Mucosa of rectum (tissue), 2 donors: Measurements from ENCODE around the gene TSPO2.

Experiments
- H3K27ac ChIP-seq, 2 donors: one replicate each; pipeline ENCODE4 v1.7.0; 2013; ENCODE audit warnings: inconsistent platforms in 2 of 2, low read depth in 2 of 2, low read length in 2 of 2
- H3K27me3 ChIP-seq, 2 donors: one replicate each; pipeline ENCODE4 v1.7.0; 2013; ENCODE audit warnings: low read length in 2 of 2; ENCODE audit not compliant: control insufficient read depth in 2 of 2, insufficient read depth in 2 of 2
- H3K36me3 ChIP-seq, 2 donors: one replicate each; pipeline ENCODE4 v1.7.0; 2013; ENCODE audit warnings: low read length in 2 of 2; ENCODE audit not compliant: control insufficient read depth in 2 of 2, insufficient read depth in 2 of 2
- H3K4me1 ChIP-seq, 2 donors: one replicate each; pipeline ENCODE4 v1.7.0; 2013; ENCODE audit warnings: low read length in 2 of 2, mild to moderate bottlenecking in 1 of 2; ENCODE audit not compliant: control insufficient read depth in 2 of 2, insufficient read depth in 2 of 2
- H3K4me3 ChIP-seq, 2 donors: one replicate each; pipeline ENCODE4 v1.7.0; 2013; ENCODE audit warnings: low read length in 2 of 2
- H3K9ac ChIP-seq, 2 donors: one replicate each; pipeline ENCODE4 v1.7.0; 2013; ENCODE audit warnings: low read length in 2 of 2, low read depth in 1 of 2, mild to moderate bottlenecking in 1 of 2
- H3K9me3 ChIP-seq, 2 donors: one replicate each; pipeline ENCODE4 v1.7.0; 2013; ENCODE audit warnings: low read length in 2 of 2; ENCODE audit not compliant: control insufficient read depth in 2 of 2
- donor health status: healthy.
- donor health status: Normal muscosa, but diverticular disease.

Gene TSPO2

DNA sequence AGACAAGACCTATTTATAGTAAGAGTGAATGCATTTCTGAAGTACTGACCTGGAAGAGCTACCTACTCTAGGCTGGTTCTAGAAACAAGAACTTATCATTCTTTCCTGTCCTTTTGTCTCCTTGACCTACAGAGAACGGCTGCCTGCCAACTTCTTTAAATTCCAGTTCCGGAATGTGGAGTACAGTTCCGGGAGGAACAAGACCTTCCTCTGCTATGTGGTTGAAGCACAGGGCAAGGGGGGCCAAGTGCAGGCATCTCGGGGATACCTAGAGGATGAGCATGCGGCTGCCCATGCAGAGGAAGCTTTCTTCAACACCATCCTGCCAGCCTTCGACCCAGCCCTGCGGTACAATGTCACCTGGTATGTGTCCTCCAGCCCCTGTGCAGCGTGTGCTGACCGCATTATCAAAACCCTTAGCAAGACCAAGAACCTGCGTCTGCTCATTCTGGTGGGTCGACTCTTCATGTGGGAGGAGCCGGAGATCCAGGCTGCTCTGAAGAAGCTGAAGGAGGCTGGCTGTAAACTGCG lies 19.0 kb downstream of the TSPO2 start:
- Histone ChIP-seq H3K9me3 (no peaks in the 10 kb centered on the region), H3K27me3 (no peaks in the 10 kb centered on the region), H3K27ac (no peak overlapping the region), H3K9ac (no peak overlapping the region), H3K36me3 (peaks cover 5 to 8% of the 10 kb centered on the region in 2 donors), H3K4me1 (peaks cover 11 to 18% of the 10 kb centered on the region in 2 donors), H3K4me3 (no peak overlapping the region)

DNA sequence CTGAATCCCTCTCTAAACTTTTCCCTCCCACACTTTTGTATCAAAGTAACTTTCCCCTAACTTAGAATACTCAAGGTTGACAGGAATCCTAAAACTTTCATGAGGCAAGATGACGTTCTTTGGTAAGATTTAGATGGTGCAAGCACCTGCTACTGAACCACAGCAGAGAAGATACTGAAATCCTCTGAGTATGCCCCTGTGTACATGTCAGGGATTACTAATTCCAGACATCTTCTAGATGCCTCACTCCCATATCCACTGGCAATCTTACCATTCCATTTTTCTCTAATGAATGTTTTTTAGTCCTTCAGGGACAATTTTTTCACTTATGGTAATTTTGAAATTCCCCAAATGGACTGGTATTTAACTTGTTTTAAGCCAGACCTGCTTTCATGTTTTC lies 19.8 kb downstream of the TSPO2 start:
- Histone ChIP-seq H3K4me1 (peaks cover 11 to 19% of the 10 kb centered on the region in 2 donors), H3K36me3 (peaks cover 6 to 8% of the 10 kb centered on the region in 2 donors), H3K4me3 (no peak overlapping the region), H3K27me3 (no peaks in the 10 kb centered on the region), H3K9me3 (no peaks in the 10 kb centered on the region), H3K9ac (no peak overlapping the region), H3K27ac (no peak overlapping the region)

DNA sequence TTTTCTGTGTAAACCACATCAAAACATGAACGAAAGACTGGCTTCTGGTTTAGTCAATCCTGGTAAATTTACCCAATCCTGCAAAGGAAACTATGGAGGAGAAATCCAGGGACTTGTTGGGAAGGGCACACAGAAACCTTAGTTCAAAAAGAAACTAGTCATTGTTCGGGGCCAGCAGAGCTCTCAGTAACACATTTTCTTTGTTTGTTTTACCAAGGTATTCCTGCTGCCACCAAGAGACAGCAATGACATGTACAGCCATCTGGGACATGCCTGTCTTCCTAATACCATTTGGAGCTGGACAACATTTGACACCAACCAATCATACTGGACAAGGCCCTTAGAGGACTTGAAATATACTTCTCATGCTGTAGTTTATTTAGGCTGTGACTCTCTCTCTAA lies 21.6 kb downstream of the TSPO2 start:
- Histone ChIP-seq H3K4me3 (no peak overlapping the region), H3K9me3 (no peaks in the 10 kb centered on the region), H3K36me3 (peaks cover 14 to 22% of the 10 kb centered on the region in 2 donors), H3K27ac (peak overlapping the region; percentile 56 to 68), H3K9ac (no peak overlapping the region), H3K4me1 (peaks cover 11 to 21% of the 10 kb centered on the region in 2 donors), H3K27me3 (no peaks in the 10 kb centered on the region)

DNA sequence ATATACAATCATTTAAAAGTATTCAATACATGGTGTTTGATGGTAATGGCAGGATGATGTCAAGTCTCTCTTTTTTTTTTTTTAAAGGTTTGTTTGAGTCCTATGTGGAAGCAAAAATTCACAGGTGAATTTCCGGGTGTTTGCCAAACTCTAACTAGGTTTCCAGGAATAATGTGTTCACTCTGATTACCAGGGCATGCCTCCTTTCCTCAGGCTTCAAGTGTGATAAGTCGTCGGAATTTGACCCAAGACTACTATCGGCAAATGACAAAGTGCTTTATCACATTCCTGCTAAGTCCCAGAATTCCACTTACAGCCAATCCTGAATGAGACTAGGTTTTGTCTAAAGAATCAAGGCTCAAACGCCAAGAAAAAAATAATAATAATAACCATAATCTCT lies 22.6 kb downstream of the TSPO2 start:
- H3K9ac ChIP-seq, result no peak overlapping the region
- no peak overlapping the region for H3K4me3 ChIP-seq
- peaks cover 11 to 21% of the 10 kb centered on the region in 2 donors for H3K4me1 ChIP-seq
- H3K9me3 ChIP-seq, result no peaks in the 10 kb centered on the region
- no peaks in the 10 kb centered on the region for H3K27me3 ChIP-seq
- H3K36me3 ChIP-seq, result peaks cover 14 to 28% of the 10 kb centered on the region in 2 donors
- H3K27ac ChIP-seq, result peak overlapping the region; percentile 56 to 68

DNA sequence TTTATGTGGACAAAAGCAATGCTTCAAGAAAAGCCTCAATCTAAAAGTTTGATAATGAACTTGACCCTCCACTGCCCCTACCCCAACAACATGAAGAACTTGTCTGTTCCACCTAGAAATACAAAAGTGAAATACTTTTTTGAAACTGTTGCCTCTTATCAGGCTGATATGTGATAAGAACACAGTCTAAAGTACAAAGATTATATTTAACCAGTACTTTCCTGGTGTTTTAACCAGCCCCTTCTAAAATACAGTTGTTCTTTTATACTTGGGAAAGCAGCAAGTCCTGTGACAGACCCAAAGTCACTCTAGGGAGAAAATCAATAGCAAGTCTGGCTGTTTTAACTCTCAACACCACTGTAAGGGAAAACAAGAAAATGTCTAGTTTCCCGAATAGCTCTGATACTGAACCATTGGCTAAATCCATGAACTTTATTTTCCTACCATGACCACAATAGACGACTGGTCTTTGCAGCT lies 23.3 kb downstream of the TSPO2 start:
- Histone ChIP-seq H3K27me3 (no peaks in the 10 kb centered on the region), H3K4me1 (peaks cover 11 to 22% of the 10 kb centered on the region in 2 donors), H3K27ac (peak overlapping the region; percentile 56 to 68), H3K9me3 (no peaks in the 10 kb centered on the region), H3K4me3 (no peak overlapping the region), H3K9ac (no peak overlapping the region), H3K36me3 (peaks cover 14 to 28% of the 10 kb centered on the region in 2 donors)

DNA sequence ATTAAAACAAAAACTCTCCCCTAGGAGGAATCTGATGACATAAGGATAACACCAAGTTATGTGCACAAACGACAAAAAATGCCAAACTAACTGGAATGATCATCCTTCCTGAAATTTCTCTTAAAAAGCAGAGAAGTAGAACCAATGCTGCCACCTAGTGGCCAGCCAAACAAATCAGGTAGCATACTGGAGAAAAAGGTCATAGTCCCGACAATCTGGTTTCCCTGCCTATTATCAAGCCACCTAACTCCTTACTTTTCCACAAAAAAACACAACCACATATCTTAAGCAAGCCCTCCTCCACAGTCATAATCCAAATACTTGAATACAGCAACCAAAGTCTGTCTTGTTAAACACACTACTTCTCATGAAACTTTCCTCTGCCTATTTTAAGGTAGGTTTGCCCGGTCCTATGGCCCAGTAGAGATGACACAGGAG lies 24.6 kb downstream of the TSPO2 start:
- Histone ChIP-seq H3K9me3 (no peaks in the 10 kb centered on the region), H3K27me3 (no peaks in the 10 kb centered on the region), H3K4me1 (peaks cover 15 to 29% of the 10 kb centered on the region in 2 donors), H3K9ac (no peak overlapping the region), H3K27ac (no peak overlapping the region), H3K4me3 (no peak overlapping the region), H3K36me3 (peaks cover 10 to 21% of the 10 kb centered on the region in 2 donors)

DNA sequence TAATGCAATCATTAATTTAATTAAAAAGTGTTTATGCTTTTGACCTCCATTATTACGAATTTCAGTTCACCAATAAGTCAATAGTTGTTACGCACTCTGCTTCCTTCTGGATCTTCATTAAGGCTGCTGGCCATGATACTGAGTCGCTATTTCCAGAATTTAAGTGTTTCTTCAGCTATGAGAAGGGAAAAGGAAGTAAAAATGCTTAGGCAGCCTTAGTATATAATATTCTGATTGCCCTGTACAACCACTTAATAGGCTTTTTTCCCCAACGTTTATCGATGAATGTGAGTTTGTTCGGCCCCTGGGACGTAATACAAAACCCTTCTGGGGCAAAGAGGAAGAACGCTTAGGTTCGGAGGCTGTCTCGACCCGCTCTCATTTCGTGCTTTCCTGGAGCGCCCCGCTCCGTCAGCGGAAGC lies 29.2 kb downstream of the TSPO2 start:
- H3K27me3 ChIP-seq, result no peaks in the 10 kb centered on the region
- peaks cover 10 to 20% of the 10 kb centered on the region in 2 donors for H3K36me3 ChIP-seq
- H3K4me3 ChIP-seq, result peak overlapping the region; percentile 78 to 96
- H3K9me3 ChIP-seq, result no peaks in the 10 kb centered on the region
- H3K27ac ChIP-seq, result peak overlapping the region; percentile 99 to 100
- peaks cover 20 to 22% of the 10 kb centered on the region in 2 donors for H3K4me1 ChIP-seq
- peak overlapping the region; percentile 98 to 100 for H3K9ac ChIP-seq

DNA sequence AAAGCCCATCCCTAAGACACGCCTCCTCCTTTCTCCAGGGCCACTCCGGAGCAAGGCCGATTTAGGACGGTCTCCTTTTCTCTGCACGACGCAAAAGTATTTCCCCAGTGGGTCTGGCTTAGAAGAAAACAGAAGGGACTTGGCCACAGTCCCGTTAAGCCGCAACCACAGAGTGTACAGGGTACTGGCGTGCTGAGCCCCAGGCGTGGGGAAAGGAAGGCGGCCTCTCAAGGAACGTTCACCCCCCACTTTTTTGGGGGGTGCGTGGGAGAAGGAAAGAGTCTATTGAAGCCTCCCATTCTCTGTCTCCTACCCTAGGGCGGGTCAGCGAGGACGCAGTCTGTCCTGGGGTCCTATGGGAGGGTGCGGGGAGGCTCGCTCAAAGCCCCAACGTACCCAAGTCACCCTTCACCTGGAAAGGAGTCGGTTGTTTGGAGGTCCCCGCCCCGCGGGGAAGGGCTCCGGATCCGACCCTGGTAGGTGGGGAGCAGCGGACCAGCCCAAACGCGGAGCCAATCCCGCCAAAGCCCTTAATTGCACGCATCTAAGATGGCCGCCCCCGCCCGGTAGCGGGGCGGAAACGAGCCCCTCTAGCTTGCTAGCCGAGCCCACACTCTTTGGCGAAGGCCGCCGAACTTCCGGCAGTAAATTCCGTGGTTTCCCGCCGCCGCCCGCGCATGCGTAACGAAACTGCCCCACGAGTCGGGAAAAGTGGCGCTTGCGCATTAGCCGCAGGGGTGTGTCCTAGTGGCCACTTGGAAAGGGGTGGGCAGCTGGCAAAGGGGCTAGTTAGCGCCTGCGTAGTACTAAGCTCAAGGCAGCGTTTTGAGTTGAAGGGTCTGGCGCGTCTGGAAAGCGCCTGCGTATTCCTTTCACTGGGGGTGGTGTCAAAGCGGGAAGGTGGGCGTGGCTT lies 29.9 kb downstream of the TSPO2 start, which contains the start of gene OARD1:
Gene OARD1, minus strand, starts transcription at position 434 of the 913 bp plus-strand sequence. CDS start 722 bp downstream, outside the sequence.
- Histone ChIP-seq H3K4me3 (peak within 1 kb of the TSS; percentile 95 to 96), H3K9me3 (no peaks in the 10 kb centered on the region), H3K27ac (peak within 1 kb of the TSS; percentile 99 to 100), H3K36me3 (peaks cover 7 to 19% of the 10 kb centered on the region in 2 donors), H3K9ac (peak within 1 kb of the TSS; percentile 98 to 100), H3K27me3 (no peaks in the 10 kb centered on the region), H3K4me1 (peaks cover 20 to 22% of the 10 kb centered on the region in 2 donors)

DNA sequence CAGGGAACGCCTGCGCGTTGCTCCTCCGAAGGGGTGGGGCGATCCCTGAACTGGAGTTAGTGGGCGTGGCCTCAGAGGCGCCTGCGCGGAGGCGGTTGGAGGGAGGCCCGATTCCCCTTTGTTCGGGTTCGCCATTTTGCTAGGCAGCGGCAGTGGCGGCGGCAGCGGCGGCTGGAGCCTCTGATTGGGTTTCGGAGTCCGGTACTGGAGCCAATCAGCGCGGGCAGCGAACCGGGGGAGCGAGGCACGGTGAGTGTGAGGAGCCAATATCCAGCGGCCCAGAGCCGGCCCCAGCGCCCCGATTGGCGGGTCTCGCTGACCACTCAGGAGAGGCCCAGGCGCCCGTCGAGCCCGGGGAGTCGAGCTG lies 30.6 kb downstream of the TSPO2 start, which contains the start of gene NFYA:
Gene NFYA, plus strand, starts transcription at position 139 of the 367 bp plus-strand sequence. CDS start 6,116 bp downstream, outside the sequence.
- Histone ChIP-seq H3K27ac (peak within 1 kb of the TSS; percentile 99 to 100), H3K9ac (peak within 1 kb of the TSS; percentile 98 to 100), H3K4me1 (peaks cover 20 to 27% of the 10 kb centered on the region in 2 donors), H3K36me3 (peaks cover 4 to 15% of the 10 kb centered on the region in 2 donors), H3K4me3 (peak within 1 kb of the TSS; percentile 95 to 96), H3K9me3 (no peaks in the 10 kb centered on the region), H3K27me3 (no peaks in the 10 kb centered on the region)
